Measurements from ENCODE around the gene ATP2B3. TPM values are rescaled to one million over a fixed set of nuclear protein-coding genes. Genes with fewer than 3 reads are reported as not detected.

The ATP2B3 gene
- total and polyA plus RNA-seq, 2 experiments from 2014 or later = 0.17 TPM; not detected in 1

- Histone ChIP-seq H3K27me3 (ENCODE audit: insufficient read depth) (0 out of 2 replicates have a peak, but pooled peaks cover 4% of the 10 kb centered on the region), H2AFZ (no peak overlapping the region), H3K9me2 (ENCODE audit: insufficient read depth) (no peaks in the 10 kb centered on the region), H3K27ac (ENCODE audit: low read depth) (no peak overlapping the region), H3K4me3 (no peak overlapping the region), H3K79me2 (replicated peaks; ENCODE audit: insufficient read depth) (peaks cover 8% of the 10 kb centered on the region), H3K4me1 (ENCODE audit: insufficient read depth) (no peaks in the 10 kb centered on the region), H3F3A (replicated peaks; ENCODE audit: low read depth) (no peaks in the 10 kb centered on the region), H3K36me3 (ENCODE audit: insufficient read depth) (no peaks in the 10 kb centered on the region; the same call in 1 of the 2 replicates), H3K4me2 (no peak overlapping the region), H4K20me1 (replicated peaks; ENCODE audit: insufficient read depth) (no peaks in the 10 kb centered on the region; the same call in 1 of the 2 replicates)
- no peaks in the 10 kb centered on the region for H3K27me3 Mint-ChIP-seq (ENCODE audit: insufficient read depth, low read depth, poor library complexity)
- peaks cover 11% of the 10 kb centered on the region for H3K4me1 Mint-ChIP-seq
- peaks cover 5% of the 10 kb centered on the region; the same call in 2 of the 3 replicates for H3K36me3 Mint-ChIP-seq (ENCODE audit: low read depth)
- H3K27ac Mint-ChIP-seq = no peak overlapping the region
- DNase-seq (ENCODE audit: low spot score) (no peak), ATAC-seq (no peak)
- TF ChIP-seq EZH2 (IDR thresholded peaks at IDR 0.05; ENCODE audit: low read depth, unreplicated experiment) (no peak), POLR2AphosphoS5 (IDR thresholded peaks at IDR 0.05; ENCODE audit: low read depth) (no peak), JUNB (IDR thresholded peaks at IDR 0.05; ENCODE audit: unreplicated experiment) (no peak), CREB1 (CRISPR knock-in tag; IDR thresholded peaks at IDR 0.05; ENCODE audit: low read depth) (no peak), ZNF114 (CRISPR knock-in tag; IDR thresholded peaks at IDR 0.05) (no peak), REST (IDR thresholded peaks at IDR 0.05; ENCODE audit: unreplicated experiment) (no peak), CTCF (conservative IDR thresholded peaks at IDR 0.05; ENCODE audit: low read depth in 2 of 2) (no peak), ZNF331 (CRISPR knock-in tag; IDR thresholded peaks at IDR 0.05; ENCODE audit: low read depth) (no peak), ZNF462 (CRISPR knock-in tag; IDR thresholded peaks at IDR 0.05) (no peak), NANOG (IDR thresholded peaks at IDR 0.05; ENCODE audit: borderline replicate concordance) (no peak), EZH2phosphoT487 (IDR thresholded peaks at IDR 0.05; ENCODE audit: unreplicated experiment) (no peak), ETS1 (IDR thresholded peaks at IDR 0.05) (no peak), STAT1 (IDR thresholded peaks at IDR 0.05; ENCODE audit: unreplicated experiment) (no peak)
- H3K9me3 Mint-ChIP-seq = no peaks in the 10 kb centered on the region
- H3K4me3 Mint-ChIP-seq = peak overlapping the region; percentile 80
These were observed 79.7 kb downstream of the ATP2B3 start for GRCh38 chrX:153596981-153597750.

Data from GM23338 (cell line).